GM18498 (cell line): ENCODE data around the gene AKR1B1.
A peak's percentile ranks its signal among the peaks of the same experiment; 100 is the strongest.

Experiments used
- ATAC-seq: cut with Tn5 transposase; IDR thresholded peaks from one replicate; pipeline ENCODE4 v1.9.1; 2021; ENCODE audit warnings: mild to moderate bottlenecking, moderate library complexity; ENCODE audit not compliant: unreplicated experiment

Gene AKR1B1

GRCh38 chr7:134470864-134471263, 12.0 kb upstream of the AKR1B1 start:
- no peak for ATAC-seq

- ATAC-seq = no peak
These were observed 10.7 kb upstream of the AKR1B1 start for GRCh38 chr7:134469622-134470021.

- no peak for ATAC-seq
These were observed 9.6 kb upstream of the AKR1B1 start for GRCh38 chr7:134468475-134468874.

- ATAC-seq = no peak
These were observed 9.2 kb upstream of the AKR1B1 start for GRCh38 chr7:134468054-134468453.

- no peak for ATAC-seq
These were observed 6.6 kb upstream of the AKR1B1 start for GRCh38 chr7:134465491-134465890.

DNA sequence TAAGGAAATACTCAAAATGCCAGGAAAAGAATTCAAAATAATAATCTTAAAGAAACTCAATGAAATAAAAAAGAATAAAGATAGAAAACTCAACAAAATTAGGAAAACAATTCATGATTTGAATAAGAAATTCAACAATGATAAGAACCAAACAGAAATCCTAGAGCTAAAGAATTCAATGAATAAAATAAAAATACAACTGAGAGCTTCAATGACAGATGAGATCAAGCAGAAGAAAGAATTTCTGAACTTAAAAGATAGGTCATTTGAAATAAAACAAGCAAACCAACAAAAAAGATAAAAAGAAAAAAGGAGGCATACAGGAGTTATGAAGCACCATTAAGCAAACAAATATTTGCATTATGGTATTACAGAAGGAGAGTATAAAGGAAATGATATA, 5.6 kb upstream of the AKR1B1 start:
- no peak for ATAC-seq

DNA sequence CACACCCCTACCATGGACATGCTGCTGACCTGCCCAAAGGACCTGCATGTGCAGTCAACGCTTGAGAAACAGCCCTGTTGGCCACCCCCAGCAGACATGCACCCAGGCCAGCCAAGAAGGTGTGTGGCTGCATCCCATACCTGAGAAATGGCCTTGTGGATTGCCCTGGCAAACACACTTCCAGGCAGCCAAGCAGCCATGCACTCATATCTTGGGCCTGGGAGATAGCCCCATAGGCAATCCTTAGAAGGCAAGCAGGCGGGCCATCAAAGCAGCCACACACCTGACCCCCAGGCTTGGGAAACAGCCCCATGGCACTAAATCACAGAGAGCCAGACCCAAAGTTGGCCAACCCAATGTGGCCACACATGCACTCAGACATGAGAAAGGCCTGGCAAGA, 4.9 kb upstream of the AKR1B1 start:
- no peak for ATAC-seq

DNA sequence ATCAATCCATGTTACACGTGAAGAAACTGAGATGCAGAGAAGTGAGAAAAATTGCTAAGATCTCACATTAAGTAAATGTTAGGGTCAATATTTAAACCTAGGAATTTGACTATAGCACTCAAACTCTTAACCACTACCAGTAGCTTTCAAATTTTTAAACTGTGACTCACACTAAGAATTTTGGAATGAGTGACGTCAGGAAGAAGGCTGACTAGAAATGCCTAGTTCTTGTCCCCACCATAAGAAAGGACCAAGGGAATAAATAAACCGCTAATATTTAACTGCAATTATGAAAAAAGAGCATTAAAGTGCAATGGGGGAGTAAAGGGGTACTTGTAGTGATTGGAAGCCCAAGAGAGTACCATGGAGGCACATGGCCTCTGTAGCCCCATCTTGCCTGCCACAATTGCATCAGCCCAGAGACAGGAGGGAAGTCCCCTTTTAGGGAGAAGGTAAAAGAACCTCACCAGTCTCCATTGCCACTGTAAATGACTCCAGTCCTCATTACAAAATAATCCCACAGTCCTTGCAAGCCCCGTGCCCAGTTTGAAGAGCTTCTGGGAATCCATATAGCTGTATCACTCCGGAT, 3.5 kb upstream of the AKR1B1 start:
- no peak for ATAC-seq

DNA sequence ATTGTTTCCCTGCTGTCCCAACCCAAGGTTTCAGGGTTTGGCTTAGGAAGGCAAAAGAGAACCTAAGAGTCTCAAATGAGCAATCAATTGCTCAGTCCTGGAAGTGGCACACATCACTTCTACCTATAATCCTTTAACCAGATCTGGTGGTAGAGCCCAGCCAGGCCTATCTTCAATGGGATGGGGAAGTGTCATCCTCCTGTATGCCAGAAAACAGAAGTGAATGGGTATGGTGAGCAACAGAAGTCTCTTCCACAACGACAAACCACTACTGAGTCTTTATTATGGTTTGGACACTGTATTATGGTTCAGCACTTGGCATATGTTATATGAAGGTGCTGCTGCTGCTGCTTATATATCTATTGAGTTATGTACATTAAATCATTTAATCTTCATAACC, 3.0 kb upstream of the AKR1B1 start:
- no peak for ATAC-seq

DNA sequence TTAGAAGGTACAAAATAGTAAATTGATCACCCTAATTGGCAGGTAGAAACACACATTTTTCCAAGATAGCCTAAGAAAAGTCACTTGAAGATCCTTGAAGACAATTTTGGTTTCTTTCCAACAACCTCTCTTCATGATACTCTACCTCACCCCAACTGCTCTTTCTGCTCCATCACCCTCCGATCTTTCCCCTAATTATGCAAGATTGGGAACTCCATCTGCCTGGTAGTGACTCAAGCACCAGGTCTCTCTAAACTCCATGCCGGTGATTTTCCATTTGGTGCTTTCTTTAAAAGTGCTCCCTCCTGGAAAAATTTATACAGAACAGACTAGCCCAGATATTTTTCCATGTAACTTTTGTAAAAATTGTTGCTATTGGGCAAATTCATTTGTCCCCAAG, 1.1 kb upstream of the AKR1B1 start:
- ATAC-seq = no peak

DNA sequence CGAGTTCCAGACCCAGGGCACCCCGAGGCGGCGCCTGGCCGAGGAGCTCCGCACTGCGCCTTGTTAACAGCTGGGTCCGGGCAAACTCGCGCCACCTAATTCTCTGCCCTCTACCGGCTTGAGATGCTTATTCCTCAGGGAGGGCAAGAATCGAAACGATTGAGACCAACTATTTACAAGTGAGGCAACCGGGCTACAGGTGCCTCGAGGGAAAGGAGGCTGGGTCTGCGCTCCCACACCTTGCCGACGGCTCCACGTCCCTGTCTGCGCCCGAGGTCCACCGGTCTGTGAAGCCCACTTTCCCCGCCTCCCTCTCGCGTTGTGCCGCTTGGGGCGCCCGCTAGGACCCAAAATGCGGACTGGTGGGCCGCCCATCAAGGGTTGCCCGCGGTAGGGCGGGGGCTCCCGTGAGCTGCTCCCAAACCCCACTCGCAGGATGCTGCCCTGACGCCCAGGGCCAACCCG, 527 bp downstream of the AKR1B1 start:
- peak; percentile 58 for ATAC-seq

DNA sequence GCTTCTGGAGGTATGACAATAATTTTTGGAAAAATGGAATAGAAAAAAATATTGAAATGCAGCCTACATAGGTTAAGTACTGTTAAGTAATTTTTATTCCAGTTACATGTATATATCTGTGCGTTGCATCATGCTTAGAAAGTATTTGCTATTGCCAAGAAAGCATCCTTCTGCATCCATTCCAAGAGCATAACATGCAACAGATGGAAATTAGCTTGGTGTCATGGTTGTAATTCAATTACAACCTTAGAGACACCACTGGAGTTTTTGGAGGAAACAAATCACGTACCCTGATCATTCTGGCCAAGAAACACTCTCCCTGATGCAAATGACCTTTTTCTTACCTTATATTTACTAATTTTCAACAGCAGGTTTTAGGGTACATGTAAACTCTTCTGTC, 1.7 kb downstream of the AKR1B1 start:
- ATAC-seq = no peak

- no peak for ATAC-seq
These were observed 4.6 kb downstream of the AKR1B1 start for GRCh38 chr7:134454277-134454676.

DNA sequence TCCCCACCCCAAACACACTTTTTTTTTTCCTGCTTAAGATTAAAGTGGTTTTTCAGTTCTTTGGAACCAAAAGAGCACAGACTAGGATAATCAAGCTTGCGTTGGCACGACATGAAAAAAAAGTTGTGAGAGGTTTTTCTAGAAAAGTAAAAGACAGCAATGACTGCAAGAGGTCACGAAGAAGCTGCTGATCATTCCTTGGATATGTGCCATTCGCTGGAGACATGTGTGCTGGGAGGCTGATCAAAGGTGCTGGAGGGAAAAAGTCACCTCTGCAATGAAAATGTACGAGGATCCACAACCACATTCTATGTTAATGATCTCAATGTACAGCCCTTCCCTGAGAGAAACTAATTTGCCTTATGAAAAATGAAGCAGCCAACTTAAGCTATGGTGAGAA, 5.4 kb downstream of the AKR1B1 start:
- no peak for ATAC-seq

- ATAC-seq = no peak
These were observed 5.9 kb downstream of the AKR1B1 start for GRCh38 chr7:134452991-134453473.

DNA sequence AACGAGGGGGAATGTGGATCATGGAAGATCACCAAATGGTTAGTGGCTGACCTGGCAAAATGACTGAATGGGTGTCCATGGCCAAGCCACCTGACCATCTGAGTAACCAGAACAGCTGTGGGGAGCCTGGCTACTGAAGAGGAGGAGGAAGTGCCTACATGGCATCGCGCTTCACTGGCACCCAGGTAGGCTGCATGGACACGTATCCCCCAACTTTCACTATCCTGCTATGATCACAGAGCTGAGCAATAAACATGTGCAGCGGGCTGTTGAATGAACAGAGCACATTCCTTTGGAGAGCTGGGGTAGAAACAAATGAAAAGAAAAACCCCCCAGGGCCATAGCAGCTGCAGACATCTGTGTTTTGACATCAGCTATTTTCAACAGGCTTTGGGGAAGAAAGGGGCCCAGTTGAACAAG, 6.5 kb downstream of the AKR1B1 start:
- no peak for ATAC-seq

DNA sequence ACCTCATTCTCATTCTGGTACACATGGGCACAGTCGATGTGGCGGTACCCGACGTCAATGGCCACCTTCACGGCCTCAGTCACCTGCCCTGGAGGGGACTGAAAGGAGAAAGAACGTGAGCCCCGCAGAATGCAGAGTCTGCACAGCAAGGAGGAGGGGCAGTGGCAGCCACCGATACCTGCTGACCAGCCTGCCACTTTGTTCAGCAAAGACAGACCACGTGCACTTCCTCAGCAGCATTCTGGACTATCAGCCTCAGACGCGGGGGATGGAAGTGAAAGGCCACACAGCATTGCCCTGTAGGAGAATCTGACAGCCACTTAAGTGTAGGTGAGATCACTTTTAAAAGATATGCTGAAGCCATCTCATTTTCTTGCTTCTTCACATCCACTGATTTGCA, 7.2 kb downstream of the AKR1B1 start:
- ATAC-seq = no peak

- ATAC-seq = no peak
These were observed 8.5 kb downstream of the AKR1B1 start for GRCh38 chr7:134450294-134451000.

GRCh38 chr7:134449680-134450079, 9.2 kb downstream of the AKR1B1 start:
- ATAC-seq = no peak

GRCh38 chr7:134448356-134449229, 10.3 kb downstream of the AKR1B1 start:
- ATAC-seq = no peak

GRCh38 chr7:134447383-134447782, 11.5 kb downstream of the AKR1B1 start:
- no peak for ATAC-seq

- no peak for ATAC-seq
These were observed 12.0 kb downstream of the AKR1B1 start for GRCh38 chr7:134446923-134447322.
